ENCODE data around the gene ZFPM1. TPM values are rescaled to one million over a fixed set of nuclear protein-coding genes. Genes with fewer than 3 reads are reported as not detected.

The ZFPM1 gene
- polyA plus RNA-seq, 1 experiment, result 0.22 TPM

DNA sequence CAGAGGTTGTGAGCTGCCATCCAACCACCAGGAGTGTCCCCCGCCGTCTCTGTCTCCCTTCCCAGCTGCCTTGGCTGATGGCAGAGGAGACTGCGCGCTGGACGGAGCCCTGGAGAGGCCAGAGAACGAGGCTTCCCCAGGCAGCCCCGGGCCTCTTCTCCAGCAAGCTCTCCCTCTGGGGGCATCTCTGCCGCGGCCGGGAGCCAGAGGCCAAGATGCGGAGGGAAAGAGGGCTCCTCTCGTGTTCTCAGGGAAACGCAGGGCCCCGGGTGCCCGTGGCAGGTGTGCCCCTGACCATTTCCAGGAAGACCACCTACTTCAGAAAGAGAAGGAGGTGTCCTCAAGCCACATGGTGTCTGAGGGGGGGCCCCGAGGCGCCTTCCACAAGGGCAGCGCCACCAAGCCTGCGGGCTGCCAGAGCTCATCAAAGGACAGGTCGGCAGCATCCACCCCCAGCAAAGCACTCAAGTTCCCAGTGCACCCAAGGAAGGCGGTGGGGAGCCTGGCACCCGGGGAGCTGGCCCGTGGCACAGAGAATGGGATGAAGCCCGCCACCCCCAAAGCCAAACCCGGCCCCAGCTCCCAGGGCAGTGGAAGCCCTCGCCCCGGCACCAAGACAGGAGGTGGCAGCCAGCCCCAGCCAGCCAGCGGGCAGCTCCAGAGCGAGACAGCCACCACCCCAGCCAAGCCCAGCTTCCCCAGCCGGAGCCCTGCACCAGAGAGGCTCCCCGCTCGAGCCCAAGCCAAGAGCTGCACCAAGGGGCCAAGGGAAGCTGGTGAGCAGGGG, 14.8 kb upstream of the ZFPM1 start:
- Histone ChIP-seq H3K4me3 (ENCODE audit: low read depth, low read length) (no peak overlapping the region), H3K27me3 (ENCODE audit: control insufficient read depth, insufficient read depth, low read length) (no peaks in the 10 kb centered on the region), H3K36me3 (ENCODE audit: control insufficient read depth, insufficient read depth, low read length) (peaks cover 1% of the 10 kb centered on the region)
- ChIA-PET CTCF (interaction anchor here (0.6 to 2.1 kb wide), 12 partner anchors 12 to 562 kb away, joined by 3 to 10 read pairs (median 3); no protein-coding TSS in a partner anchor), POLR2A (no interaction called here)
- TF ChIP-seq, protein P1, sequence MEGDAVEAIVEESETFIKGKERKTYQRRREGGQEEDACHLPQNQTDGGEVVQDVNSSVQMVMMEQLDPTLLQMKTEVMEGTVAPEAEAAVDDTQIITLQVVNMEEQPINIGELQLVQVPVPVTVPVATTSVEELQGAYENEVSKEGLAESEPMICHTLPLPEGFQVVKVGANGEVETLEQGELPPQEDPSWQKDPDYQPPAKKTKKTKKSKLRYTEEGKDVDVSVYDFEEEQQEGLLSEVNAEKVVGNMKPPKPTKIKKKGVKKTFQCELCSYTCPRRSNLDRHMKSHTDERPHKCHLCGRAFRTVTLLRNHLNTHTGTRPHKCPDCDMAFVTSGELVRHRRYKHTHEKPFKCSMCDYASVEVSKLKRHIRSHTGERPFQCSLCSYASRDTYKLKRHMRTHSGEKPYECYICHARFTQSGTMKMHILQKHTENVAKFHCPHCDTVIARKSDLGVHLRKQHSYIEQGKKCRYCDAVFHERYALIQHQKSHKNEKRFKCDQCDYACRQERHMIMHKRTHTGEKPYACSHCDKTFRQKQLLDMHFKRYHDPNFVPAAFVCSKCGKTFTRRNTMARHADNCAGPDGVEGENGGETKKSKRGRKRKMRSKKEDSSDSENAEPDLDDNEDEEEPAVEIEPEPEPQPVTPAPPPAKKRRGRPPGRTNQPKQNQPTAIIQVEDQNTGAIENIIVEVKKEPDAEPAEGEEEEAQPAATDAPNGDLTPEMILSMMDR (IDR thresholded peaks at IDR 0.05; ENCODE audit: insufficient read depth, low read depth, low read length), result no peak
- DNase-seq (ENCODE audit: low read depth), result no peak

DNA sequence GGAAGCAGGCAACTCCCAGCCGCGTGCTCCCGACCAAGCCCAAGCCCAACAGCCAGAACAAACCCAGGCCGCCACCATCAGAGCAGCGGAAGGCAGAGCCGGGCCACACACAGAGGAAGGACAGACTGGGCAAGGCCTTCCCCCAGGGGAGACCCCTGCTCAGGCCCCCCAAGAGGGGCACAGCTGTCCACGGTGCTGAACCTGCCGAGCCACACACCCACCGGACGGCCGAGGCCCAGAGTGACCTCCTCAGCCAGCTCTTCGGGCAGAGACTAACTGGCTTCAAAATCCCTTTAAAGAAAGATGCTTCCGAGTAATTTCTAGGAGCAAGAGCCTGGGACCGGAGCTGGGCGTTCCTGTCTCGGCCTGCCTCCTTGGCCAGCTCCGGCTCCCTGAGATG, 14.1 kb upstream of the ZFPM1 start:
- peaks cover 1% of the 10 kb centered on the region for H3K36me3 ChIP-seq (ENCODE audit: control insufficient read depth, insufficient read depth, low read length)
- H3K27me3 ChIP-seq (ENCODE audit: control insufficient read depth, insufficient read depth, low read length), result no peaks in the 10 kb centered on the region
- ChIA-PET POLR2A (no interaction called here), CTCF (interaction anchor here (1.0 to 2.1 kb wide), 3 partner anchors 39 to 455 kb away, joined by 3 to 9 read pairs (median 4); no protein-coding TSS in a partner anchor)
- H3K4me3 ChIP-seq (ENCODE audit: low read depth, low read length), result no peak overlapping the region
- TF ChIP-seq, protein P1 (IDR thresholded peaks at IDR 0.05; ENCODE audit: insufficient read depth, low read depth, low read length), result no peak
- DNase-seq (ENCODE audit: low read depth), result no peak

DNA sequence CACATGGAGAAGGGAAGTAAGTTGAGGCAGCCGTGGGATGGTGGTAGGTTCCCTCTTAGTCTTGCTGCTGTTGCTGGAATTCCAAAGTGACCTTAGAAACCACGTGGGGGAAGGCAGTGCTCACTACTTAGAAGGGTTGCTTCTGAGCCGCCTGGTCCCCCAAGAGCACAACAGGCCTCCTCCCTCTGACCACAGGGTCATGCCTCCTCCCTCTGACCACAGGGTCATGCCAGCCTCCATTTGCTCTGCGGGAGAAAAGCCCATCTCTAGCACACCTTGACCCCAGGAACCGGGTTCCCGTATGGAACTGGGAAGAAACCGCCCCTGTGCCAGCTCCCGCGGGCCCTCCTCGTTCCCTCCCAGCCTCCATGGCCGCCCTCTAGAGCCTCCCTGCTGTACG, 13.4 kb upstream of the ZFPM1 start:
- no peak overlapping the region for H3K4me3 ChIP-seq (ENCODE audit: low read depth, low read length)
- TF ChIP-seq, protein P1 (IDR thresholded peaks at IDR 0.05; ENCODE audit: insufficient read depth, low read depth, low read length), result no peak
- DNase-seq (ENCODE audit: low read depth), result no peak
- H3K36me3 ChIP-seq (ENCODE audit: control insufficient read depth, insufficient read depth, low read length), result peaks cover 1% of the 10 kb centered on the region
- H3K27me3 ChIP-seq (ENCODE audit: control insufficient read depth, insufficient read depth, low read length), result no peaks in the 10 kb centered on the region
- ChIA-PET CTCF (no interaction called here), POLR2A (no interaction called here)

DNA sequence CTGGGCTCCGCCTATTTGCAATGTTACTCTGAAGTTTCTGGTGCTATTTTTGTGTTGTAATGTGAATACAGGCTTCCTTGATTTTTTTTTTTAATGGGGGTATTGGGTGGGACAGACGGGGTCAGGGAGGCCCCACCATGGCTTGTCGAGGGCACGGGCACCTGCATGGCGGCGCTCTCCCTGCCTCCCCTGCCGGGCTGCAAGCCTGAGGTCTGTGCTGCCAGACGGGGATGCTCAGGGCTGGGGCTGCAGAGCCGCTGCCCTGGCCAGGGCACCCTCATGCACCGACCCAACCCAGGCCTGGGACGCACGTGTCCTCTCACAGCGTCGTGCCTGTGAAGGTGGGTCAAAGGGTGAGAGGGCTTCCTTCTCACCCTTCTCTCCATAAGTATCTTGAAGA, 13.0 kb upstream of the ZFPM1 start:
- H3K27me3 ChIP-seq (ENCODE audit: control insufficient read depth, insufficient read depth, low read length), result no peaks in the 10 kb centered on the region
- H3K4me3 ChIP-seq (ENCODE audit: low read depth, low read length), result no peak overlapping the region
- POLR2A ChIA-PET, result no interaction called here
- TF ChIP-seq, protein P1 (IDR thresholded peaks at IDR 0.05; ENCODE audit: insufficient read depth, low read depth, low read length), result no peak
- no peak for DNase-seq (ENCODE audit: low read depth)
- peaks cover 1% of the 10 kb centered on the region for H3K36me3 ChIP-seq (ENCODE audit: control insufficient read depth, insufficient read depth, low read length)
- CTCF ChIA-PET, result no interaction called here

DNA sequence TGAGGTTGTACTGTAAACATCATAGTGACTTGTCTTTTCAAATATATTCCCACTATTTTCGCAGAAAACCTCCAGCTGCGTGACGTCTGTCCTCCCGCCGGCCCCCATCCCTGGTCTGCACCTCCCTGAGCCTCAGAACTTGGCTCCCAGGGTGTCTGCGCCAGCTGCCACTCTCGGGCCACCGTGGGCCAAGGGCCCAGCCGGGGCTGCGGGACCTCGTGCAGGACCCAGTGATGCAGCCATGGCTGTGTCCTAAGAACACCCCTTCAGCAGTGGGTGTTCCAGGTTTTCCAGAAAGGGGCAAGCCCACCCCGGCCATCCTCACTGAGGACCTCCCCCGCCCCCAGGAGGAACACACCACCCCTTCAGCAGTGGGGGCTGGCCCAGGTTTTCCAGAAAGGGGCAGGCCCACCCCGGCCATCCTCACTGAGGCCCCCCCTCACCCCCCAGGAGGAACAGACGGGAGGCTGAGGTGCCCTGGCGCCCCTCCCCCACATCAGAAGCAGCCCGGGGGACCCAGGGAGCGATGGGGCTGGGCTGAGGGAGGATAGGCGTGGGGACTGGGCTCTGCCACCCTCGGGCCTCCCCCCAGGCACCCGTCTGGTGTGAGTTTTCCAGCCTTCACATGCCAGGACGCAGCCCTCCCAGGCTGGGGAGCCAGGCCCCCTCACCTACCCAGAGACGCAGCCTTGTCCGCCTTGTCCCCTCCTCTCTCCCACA, 12.2 kb upstream of the ZFPM1 start:
- H3K36me3 ChIP-seq (ENCODE audit: control insufficient read depth, insufficient read depth, low read length), result peaks cover 1% of the 10 kb centered on the region
- no peaks in the 10 kb centered on the region for H3K27me3 ChIP-seq (ENCODE audit: control insufficient read depth, insufficient read depth, low read length)
- ChIA-PET POLR2A (no interaction called here), CTCF (no interaction called here)
- DNase-seq (ENCODE audit: low read depth), result no peak
- TF ChIP-seq, protein P1 (IDR thresholded peaks at IDR 0.05; ENCODE audit: insufficient read depth, low read depth, low read length), result no peak
- no peak overlapping the region for H3K4me3 ChIP-seq (ENCODE audit: low read depth, low read length)
